Loucy (cell line): ENCODE results near the gene HACL1.

Experiments
- H2AFZ ChIP-seq: fragments of 200-600 bp; sonication (generic); 2 replicates; pipeline ENCODE4 v1.6.0; 2016; ENCODE audit warnings: antibody characterized with exemption, mild to moderate bottlenecking, low read length, moderate library complexity
- H3F3A ChIP-seq: fragments of 200-600 bp; 2 replicates; pipeline ENCODE4 v1.6.0; 2016; ENCODE audit warnings: antibody characterized with exemption, low read depth, mild to moderate bottlenecking
- H3K27me3 ChIP-seq: fragments of 200-600 bp; sonication (generic); 2 replicates; pipeline ENCODE4 v1.6.1; 2014; ENCODE audit warnings: low read length, mild to moderate bottlenecking; ENCODE audit not compliant: insufficient read depth, poor library complexity, severe bottlenecking
- H3K36me3 ChIP-seq: fragments of 200-600 bp; sonication (generic); 2 replicates; pipeline ENCODE4 v1.6.1; 2016; ENCODE audit warnings: low read length; ENCODE audit not compliant: insufficient read depth
- H3K4me1 ChIP-seq: fragments of 200-600 bp; sonication (generic); 2 replicates; pipeline ENCODE4 v1.5.1; 2014; ENCODE audit warnings: low read length, mild to moderate bottlenecking; ENCODE audit not compliant: insufficient read depth, poor library complexity, severe bottlenecking
- H3K4me2 ChIP-seq: fragments of 200-600 bp; sonication (generic); 2 replicates; pipeline ENCODE4 v1.6.0; 2014; ENCODE audit warnings: antibody characterized with exemption, low read length, low read depth, mild to moderate bottlenecking; ENCODE audit not compliant: poor library complexity, severe bottlenecking
- H3K4me3 ChIP-seq: fragments of 200-600 bp; sonication (generic); 2 replicates; pipeline ENCODE4 v1.5.1; 2014; ENCODE audit warnings: low read length, mild to moderate bottlenecking, mixed read lengths; ENCODE audit not compliant: poor library complexity, severe bottlenecking
- H3K79me2 ChIP-seq: fragments of 200-600 bp; sonication (generic); 2 replicates; pipeline ENCODE4 v1.6.1; 2014; ENCODE audit warnings: low read length; ENCODE audit not compliant: insufficient read depth
- H3K9ac ChIP-seq: fragments of 200-600 bp; sonication (generic); 2 replicates; pipeline ENCODE4 v1.6.0; 2014; ENCODE audit warnings: mild to moderate bottlenecking, low read depth, low read length, moderate library complexity; ENCODE audit not compliant: poor library complexity, severe bottlenecking
- H3K9me2 ChIP-seq: fragments of 200-600 bp; sonication (generic); replicated peaks from 2 replicates; pipeline ENCODE4 v1.6.1; 2016; ENCODE audit warnings: low read depth, low read length, mixed read lengths
- H3K9me3 ChIP-seq: fragments of 200-600 bp; sonication (generic); 2 replicates; pipeline ENCODE4 v1.6.1; 2014; ENCODE audit warnings: mild to moderate bottlenecking, antibody characterized with exemption, low read length, low read depth; ENCODE audit not compliant: insufficient read depth
- H4K20me1 ChIP-seq: fragments of 200-600 bp; sonication (generic); 2 replicates; pipeline ENCODE4 v1.6.0; 2014; ENCODE audit warnings: antibody characterized with exemption, low read length, mild to moderate bottlenecking; ENCODE audit not compliant: insufficient read depth, poor library complexity, severe bottlenecking
- CTCF ChIP-seq: fragments of 200-600 bp; sonication (generic); conservative IDR thresholded peaks from 2 replicates; pipeline ENCODE4 v1.5.1; 2014; ENCODE audit warnings: mild to moderate bottlenecking, antibody characterized with exemption, low read length
- EZH2phosphoT487 ChIP-seq: fragments of 200-600 bp; IDR thresholded peaks from 2 replicates; pipeline ENCODE4 v1.6.1; 2018; ENCODE audit warnings: antibody characterized with exemption, mild to moderate bottlenecking, moderate library complexity, borderline replicate concordance

The HACL1 gene

GRCh38 chr3:15637131-15637951 is 36.0 kb upstream of the HACL1 start:
- Histone ChIP-seq H3K4me2 (no peak overlapping the region), H3K4me1 (peaks cover 7% of the 10 kb centered on the region), H3K9ac (no peak overlapping the region), H3K27me3 (no peaks in the 10 kb centered on the region), H3F3A (no peaks in the 10 kb centered on the region), H4K20me1 (no peaks in the 10 kb centered on the region), H3K79me2 (no peaks in the 10 kb centered on the region), H3K9me3 (no peaks in the 10 kb centered on the region), H3K9me2 (no peaks in the 10 kb centered on the region), H3K4me3 (no peak overlapping the region), H3K36me3 (no peaks in the 10 kb centered on the region), H2AFZ (no peak overlapping the region)
- TF ChIP-seq CTCF (no peak), EZH2phosphoT487 (no peak)

- no peak for TF ChIP-seq EZH2phosphoT487
- TF ChIP-seq CTCF = no peak
- H3K36me3 ChIP-seq = no peaks in the 10 kb centered on the region
- no peak overlapping the region for H3K9ac ChIP-seq
- no peaks in the 10 kb centered on the region for H3K79me2 ChIP-seq
- no peaks in the 10 kb centered on the region for H3K9me2 ChIP-seq
- H2AFZ ChIP-seq = no peak overlapping the region
- no peak overlapping the region for H3K4me3 ChIP-seq
- peaks cover 7% of the 10 kb centered on the region for H3K4me1 ChIP-seq
- no peaks in the 10 kb centered on the region for H3F3A ChIP-seq
- no peaks in the 10 kb centered on the region for H3K27me3 ChIP-seq
- no peaks in the 10 kb centered on the region for H3K9me3 ChIP-seq
- no peaks in the 10 kb centered on the region for H4K20me1 ChIP-seq
- H3K4me2 ChIP-seq = no peak overlapping the region
These were observed 34.8 kb upstream of the HACL1 start for GRCh38 chr3:15636028-15636709.

GRCh38 chr3:15635121-15635661 is 33.8 kb upstream of the HACL1 start:
- H3F3A ChIP-seq = no peaks in the 10 kb centered on the region

More at GRCh38 chr3:15635121-15635661, 33.8 kb upstream of the HACL1 start:
- no peaks in the 10 kb centered on the region for H3K9me3 ChIP-seq
- no peaks in the 10 kb centered on the region for H3K79me2 ChIP-seq
- H3K27me3 ChIP-seq = no peaks in the 10 kb centered on the region
- H2AFZ ChIP-seq = no peak overlapping the region
- TF ChIP-seq EZH2phosphoT487 = no peak
- no peak for TF ChIP-seq CTCF
- no peak overlapping the region for H3K4me3 ChIP-seq
- H3K4me1 ChIP-seq = peaks cover 12% of the 10 kb centered on the region
- no peaks in the 10 kb centered on the region for H3K36me3 ChIP-seq
- no peak overlapping the region for H3K9ac ChIP-seq
- no peak overlapping the region for H3K4me2 ChIP-seq
- no peaks in the 10 kb centered on the region for H3K9me2 ChIP-seq
- no peaks in the 10 kb centered on the region for H4K20me1 ChIP-seq
